Sigmoid colon (tissue), 4 donors: Measurements from ENCODE around the gene RESF1.

Experiments
- CTCF ChIP-seq, 4 experiments: fragments of 450-650 bp in 3 of 4; fragments of 200-600 bp in 1 of 4; IDR thresholded peaks; one replicate each; pipeline ENCODE4 v1.5.1; 2016 to 2019; ENCODE audit warnings: antibody characterized with exemption in 4 of 4, mild to moderate bottlenecking in 3 of 4, moderate library complexity in 2 of 4
- POLR2A ChIP-seq, 2 donors: fragments of 450-650 bp; IDR thresholded peaks; one replicate each; pipeline ENCODE4 v1.6.1; 2016; ENCODE audit warnings: antibody characterized with exemption in 2 of 2, mild to moderate bottlenecking in 2 of 2, moderate library complexity in 2 of 2
- POLR2AphosphoS5 ChIP-seq, 4 donors: sonication (generic); formaldehyde crosslinking; IDR thresholded peaks; one replicate each; pipeline ENCODE4 v1.6.1; 2017; ENCODE audit warnings: antibody characterized with exemption in 4 of 4

DNA sequence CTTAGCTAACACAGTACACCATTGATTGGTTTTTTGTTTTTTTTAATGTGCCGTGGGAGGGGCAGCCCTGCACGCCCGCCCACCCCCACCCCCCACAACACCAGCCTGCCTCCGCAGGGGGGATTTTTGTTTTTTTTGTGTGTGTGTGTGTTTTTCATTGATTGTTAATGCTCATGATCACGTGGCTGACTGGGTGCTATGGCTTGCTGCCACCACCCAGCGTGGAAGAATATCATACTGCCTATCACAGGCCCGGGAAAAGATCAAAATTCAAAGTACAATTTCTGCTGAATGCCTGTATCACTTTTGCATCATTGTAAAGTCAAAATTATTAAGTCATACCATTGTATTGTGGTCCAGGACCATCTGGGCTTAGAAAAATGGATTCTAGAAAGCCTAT lies 8.3 kb downstream of the RESF1 start:
- TF ChIP-seq POLR2AphosphoS5 (IDR thresholded peaks at IDR 0.05): no peak
- no peak for TF ChIP-seq CTCF (IDR thresholded peaks at IDR 0.05)
- TF ChIP-seq POLR2A (IDR thresholded peaks at IDR 0.05): no peak
